Upper lobe of left lung (tissue), 6 donors: ENCODE data around the gene C12orf75. TPM values are rescaled to one million over a fixed set of nuclear protein-coding genes. Genes with fewer than 3 reads are reported as not detected.
A peak's percentile ranks its signal among the peaks of the same experiment; 100 is the strongest.

Experiments used
- ATAC-seq, 2 donors: fragments of 200-7000 bp; cut with Tn5 transposase; one replicate each; pipeline ENCODE4 v1.9.1; 2022; ENCODE audit warnings: mild to moderate bottlenecking in 2 of 2, moderate library complexity in 2 of 2; ENCODE audit not compliant: low FRiP score in 2 of 2
- DNase-seq, 2 donors: peaks; one replicate each; pipeline ENCODE4 v3.0.0-alpha.2; 2019 to 2020
- H3K27ac ChIP-seq, 4 donors: fragments of 200-600 bp; sonication (generic); one replicate each; pipeline ENCODE4 v1.5.1; 2016 to 2019
- H3K27me3 ChIP-seq, 4 donors: fragments of 200-600 bp; sonication (generic); one replicate each; pipeline ENCODE4 v1.5.1; 2017 to 2019
- H3K36me3 ChIP-seq, 4 donors: fragments of 200-600 bp; sonication (generic); one replicate each; pipeline ENCODE4 v1.5.1; 2016 to 2019
- H3K4me1 ChIP-seq, 4 donors: fragments of 200-600 bp; sonication (generic); one replicate each; pipeline ENCODE4 v1.5.1; 2018 to 2019
- H3K4me3 ChIP-seq, 4 donors: fragments of 200-600 bp; sonication (generic); one replicate each; pipeline ENCODE4 v1.5.1; 2017 to 2019; ENCODE audit warnings: mild to moderate bottlenecking in 2 of 4, moderate library complexity in 1 of 4
- H3K9me3 ChIP-seq, 4 donors: fragments of 200-600 bp; sonication (generic); one replicate each; pipeline ENCODE4 v1.5.1; 2018 to 2019
- CTCF ChIP-seq, 6 experiments: fragments of 450-650 bp in 4 of 6; fragments of 200-600 bp in 2 of 6; sonication (generic) in 2 of 6; IDR thresholded peaks; one replicate each; pipeline ENCODE4 v1.5.1; 2016 to 2019; ENCODE audit warnings: antibody characterized with exemption in 6 of 6
- EP300 ChIP-seq, 4 donors: sonication (generic); formaldehyde crosslinking; IDR thresholded peaks; one replicate each; pipeline ENCODE4 v1.5.1; 2017; ENCODE audit warnings: antibody characterized with exemption in 4 of 4, control low read depth in 2 of 4
- POLR2A ChIP-seq, 4 donors: fragments of 450-650 bp; IDR thresholded peaks; one replicate each; pipeline ENCODE4 v1.5.1; 2016 to 2017; ENCODE audit warnings: antibody characterized with exemption in 4 of 4, mild to moderate bottlenecking in 2 of 4
- POLR2AphosphoS5 ChIP-seq, 2 donors: sonication (generic); formaldehyde crosslinking; IDR thresholded peaks; one replicate each; pipeline ENCODE4 v1.5.1; 2017; ENCODE audit warnings: antibody characterized with exemption in 2 of 2
- WGBS, 2 donors: methylation state at CpG; one replicate each; pipeline ENCODE4 v1.1.5; 2017 to 2018; 5-methylcytosine and 5-hydroxymethylcytosine counted together
- total RNA-seq, 6 donors: library from RNA; depleted of rRNA in 4 of 6; stranded (reverse); fragments of >200 nt in 4 of 6; gene quantifications; one replicate each; pipeline versions ENCODE4 v1.1.0 to v1.2.1, GENCODE V29; 2016 to 2021
- donor health status: DM: no; HTN: no; CAD: no; lungs with moderate emphysema.
- donor health status: DM: no; HTN: yes; CAD: no; lungs with severe emphysema.

The C12orf75 gene
- total RNA-seq, 6 donors from 2014 or later: 1.0 to 15.0 (median 6.2) TPM

- Histone ChIP-seq H3K9me3 (no peaks in the 10 kb centered on the region), H3K27ac (no peak overlapping the region), H3K36me3 (no peaks in the 10 kb centered on the region), H3K27me3 (no peaks in the 10 kb centered on the region), H3K4me1 (no peaks in the 10 kb centered on the region), H3K4me3 (no peak overlapping the region)
- DNase-seq (no peak), ATAC-seq (peak in 1 of 2 donors; percentile 58)
- no peak for TF ChIP-seq POLR2AphosphoS5 (IDR thresholded peaks at IDR 0.05)
- TF ChIP-seq POLR2A (IDR thresholded peaks at IDR 0.05): no peak
- TF ChIP-seq EP300 (IDR thresholded peaks at IDR 0.05): no peak
- no peak for TF ChIP-seq CTCF (IDR thresholded peaks at IDR 0.05)
- WGBS, 2 donors: 78 to 96% methylated on average over 7 of the region's 7 CpGs
These were observed 28.3 kb downstream of the C12orf75 start for GRCh38 chr12:105358789-105359188.

GRCh38 chr12:105359856-105360255 is 29.4 kb downstream of the C12orf75 start:
- no peak overlapping the region for H3K4me3 ChIP-seq

GRCh38 chr12:105363890-105364289 is 33.4 kb downstream of the C12orf75 start:
- no peak overlapping the region for H3K27ac ChIP-seq
- no peak overlapping the region for H3K4me3 ChIP-seq
- H3K4me1 ChIP-seq: no peaks in the 10 kb centered on the region
- H3K9me3 ChIP-seq: no peaks in the 10 kb centered on the region
- DNase-seq (no peak), ATAC-seq (no peak)
- WGBS, 2 donors: 62 to 75% methylated on average over 3 of the region's 3 CpGs
- no peaks in the 10 kb centered on the region for H3K27me3 ChIP-seq
- H3K36me3 ChIP-seq: no peaks in the 10 kb centered on the region
- no peak for TF ChIP-seq EP300 (IDR thresholded peaks at IDR 0.05)
- no peak for TF ChIP-seq CTCF (IDR thresholded peaks at IDR 0.05)
- TF ChIP-seq POLR2AphosphoS5 (IDR thresholded peaks at IDR 0.05): no peak
- no peak for TF ChIP-seq POLR2A (IDR thresholded peaks at IDR 0.05)

More at GRCh38 chr12:105359856-105360255, 29.4 kb downstream of the C12orf75 start:
- DNase-seq (no peak), ATAC-seq (no peak)
- H3K27me3 ChIP-seq: no peaks in the 10 kb centered on the region
- no peaks in the 10 kb centered on the region for H3K9me3 ChIP-seq
- no peak overlapping the region for H3K27ac ChIP-seq
- TF ChIP-seq EP300 (IDR thresholded peaks at IDR 0.05) (no peak), CTCF (IDR thresholded peaks at IDR 0.05) (no peak), POLR2A (IDR thresholded peaks at IDR 0.05) (no peak), POLR2AphosphoS5 (IDR thresholded peaks at IDR 0.05) (no peak)
- WGBS, 2 donors: 61 to 79% methylated on average over 1 of the region's 1 CpG
- H3K4me1 ChIP-seq: no peaks in the 10 kb centered on the region
- H3K36me3 ChIP-seq: no peaks in the 10 kb centered on the region

- Histone ChIP-seq H3K9me3 (no peaks in the 10 kb centered on the region), H3K27ac (no peak overlapping the region), H3K4me3 (no peak overlapping the region), H3K36me3 (no peaks in the 10 kb centered on the region), H3K27me3 (no peaks in the 10 kb centered on the region), H3K4me1 (no peaks in the 10 kb centered on the region)
- TF ChIP-seq EP300 (IDR thresholded peaks at IDR 0.05) (no peak), POLR2A (IDR thresholded peaks at IDR 0.05) (no peak), CTCF (IDR thresholded peaks at IDR 0.05) (no peak), POLR2AphosphoS5 (IDR thresholded peaks at IDR 0.05) (no peak)
- DNase-seq (no peak), ATAC-seq (no peak)
- WGBS, 2 donors: 73 to 77% methylated on average over 3 of the region's 3 CpGs
These were observed 34.7 kb downstream of the C12orf75 start for GRCh38 chr12:105365231-105365630.

GRCh38 chr12:105368047-105368646 is 37.7 kb downstream of the C12orf75 start:
- no peak overlapping the region for H3K4me3 ChIP-seq
- H3K27me3 ChIP-seq: no peaks in the 10 kb centered on the region
- H3K27ac ChIP-seq: no peak overlapping the region
- WGBS, 2 donors: 90 to 93% methylated on average over 6 of the region's 6 CpGs
- no peaks in the 10 kb centered on the region for H3K36me3 ChIP-seq
- TF ChIP-seq EP300 (IDR thresholded peaks at IDR 0.05): no peak
- TF ChIP-seq POLR2AphosphoS5 (IDR thresholded peaks at IDR 0.05): no peak
- TF ChIP-seq CTCF (IDR thresholded peaks at IDR 0.05): no peak
- TF ChIP-seq POLR2A (IDR thresholded peaks at IDR 0.05): no peak
- ATAC-seq: no peak
- DNase-seq: no peak
- H3K9me3 ChIP-seq: no peaks in the 10 kb centered on the region
- no peaks in the 10 kb centered on the region for H3K4me1 ChIP-seq
